ENCODE measurements around the gene HAND2. TPM values are rescaled to one million over a fixed set of nuclear protein-coding genes. Genes with fewer than 3 reads are reported as not detected.

Gene HAND2
- total RNA-seq, 2 donors from 2014 or later: 7.3 to 11.4 TPM

GRCh38 chr4:173501592-173502150, 28.4 kb downstream of the HAND2 start:
- DNase-seq (no peak), ATAC-seq (no peak)
- Histone ChIP-seq H3K36me3 (replicated peaks in 1 of 2; ENCODE audit: insufficient read depth in 1 of 2, low read depth in 2 of 2) (no peaks in the 10 kb centered on the region), H3K4me3 (no peak overlapping the region), H3K27me3 (no peaks in the 10 kb centered on the region), H3K9me3 (no peaks in the 10 kb centered on the region), H3K4me1 (peaks cover 5% of the 10 kb centered on the region), H3K27ac (no peak overlapping the region)
- TF ChIP-seq POLR2A (IDR thresholded peaks at IDR 0.05): no peak
- TF ChIP-seq, protein P1, sequence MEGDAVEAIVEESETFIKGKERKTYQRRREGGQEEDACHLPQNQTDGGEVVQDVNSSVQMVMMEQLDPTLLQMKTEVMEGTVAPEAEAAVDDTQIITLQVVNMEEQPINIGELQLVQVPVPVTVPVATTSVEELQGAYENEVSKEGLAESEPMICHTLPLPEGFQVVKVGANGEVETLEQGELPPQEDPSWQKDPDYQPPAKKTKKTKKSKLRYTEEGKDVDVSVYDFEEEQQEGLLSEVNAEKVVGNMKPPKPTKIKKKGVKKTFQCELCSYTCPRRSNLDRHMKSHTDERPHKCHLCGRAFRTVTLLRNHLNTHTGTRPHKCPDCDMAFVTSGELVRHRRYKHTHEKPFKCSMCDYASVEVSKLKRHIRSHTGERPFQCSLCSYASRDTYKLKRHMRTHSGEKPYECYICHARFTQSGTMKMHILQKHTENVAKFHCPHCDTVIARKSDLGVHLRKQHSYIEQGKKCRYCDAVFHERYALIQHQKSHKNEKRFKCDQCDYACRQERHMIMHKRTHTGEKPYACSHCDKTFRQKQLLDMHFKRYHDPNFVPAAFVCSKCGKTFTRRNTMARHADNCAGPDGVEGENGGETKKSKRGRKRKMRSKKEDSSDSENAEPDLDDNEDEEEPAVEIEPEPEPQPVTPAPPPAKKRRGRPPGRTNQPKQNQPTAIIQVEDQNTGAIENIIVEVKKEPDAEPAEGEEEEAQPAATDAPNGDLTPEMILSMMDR (IDR thresholded peaks at IDR 0.05): no peak
- WGBS, 2 donors: 44 to 64% methylated on average over 17 to 21 of the region's 21 CpGs
- intact Hi-C loops (cut with DNase I): loop anchor here (10.0 kb wide), 1 partner anchor 253 kb away; no protein-coding TSS in a partner anchor

DNA sequence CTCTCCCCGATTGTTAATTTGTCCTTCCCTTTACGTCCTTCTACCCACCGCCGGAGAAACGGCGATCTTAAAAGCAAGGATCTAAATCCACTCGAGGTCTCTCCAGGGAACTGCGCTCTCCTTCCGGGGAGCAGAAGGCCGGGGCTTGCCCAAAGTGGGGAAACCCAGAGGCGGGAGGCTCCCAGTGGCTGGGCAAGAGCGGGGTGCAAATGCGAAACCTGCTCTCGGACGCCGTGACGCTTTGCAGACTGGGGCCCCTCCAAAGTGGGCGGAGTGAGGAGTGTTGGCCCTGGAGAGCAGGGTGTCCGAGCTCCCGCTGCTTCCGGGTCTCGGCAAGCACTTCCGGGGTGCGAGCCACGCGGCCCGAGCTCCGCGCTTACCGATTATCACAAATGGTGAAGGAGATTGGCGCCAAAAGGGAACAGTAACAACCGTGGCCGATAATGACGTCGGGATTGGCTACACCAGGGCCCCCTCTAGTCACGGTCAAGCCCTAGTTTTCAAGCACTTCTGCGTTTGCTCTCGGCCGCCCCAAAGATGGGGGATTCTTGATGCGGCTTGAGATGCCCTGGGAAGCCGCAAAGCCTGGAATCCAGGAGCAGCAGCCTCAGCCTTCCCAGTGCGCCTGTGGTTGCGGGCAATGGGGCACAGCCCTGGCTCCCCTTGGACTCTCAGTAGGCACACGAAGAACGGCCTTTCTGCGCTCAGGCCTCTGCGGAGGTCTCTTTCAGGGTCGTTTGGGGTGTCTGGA, 29.0 kb downstream of the HAND2 start:
- H3K27me3 ChIP-seq: no peaks in the 10 kb centered on the region
- no peak overlapping the region for H3K4me3 ChIP-seq
- peaks cover 2% of the 10 kb centered on the region for H3K4me1 ChIP-seq
- H3K9me3 ChIP-seq: no peaks in the 10 kb centered on the region
- no peak for DNase-seq
- H3K36me3 ChIP-seq (replicated peaks in 1 of 2; ENCODE audit: insufficient read depth in 1 of 2, low read depth in 2 of 2): no peaks in the 10 kb centered on the region
- no peak for ATAC-seq
- no peak for TF ChIP-seq POLR2A (IDR thresholded peaks at IDR 0.05)
- TF ChIP-seq, protein P1 (IDR thresholded peaks at IDR 0.05): no peak
- intact Hi-C loops (cut with DNase I): loop anchor here (10.0 kb wide), 1 partner anchor 254 kb away; no protein-coding TSS in a partner anchor
- 29 to 34% methylated on average over 36 to 48 of the region's 48 CpGs for WGBS, 2 donors
- no peak overlapping the region for H3K27ac ChIP-seq

DNA sequence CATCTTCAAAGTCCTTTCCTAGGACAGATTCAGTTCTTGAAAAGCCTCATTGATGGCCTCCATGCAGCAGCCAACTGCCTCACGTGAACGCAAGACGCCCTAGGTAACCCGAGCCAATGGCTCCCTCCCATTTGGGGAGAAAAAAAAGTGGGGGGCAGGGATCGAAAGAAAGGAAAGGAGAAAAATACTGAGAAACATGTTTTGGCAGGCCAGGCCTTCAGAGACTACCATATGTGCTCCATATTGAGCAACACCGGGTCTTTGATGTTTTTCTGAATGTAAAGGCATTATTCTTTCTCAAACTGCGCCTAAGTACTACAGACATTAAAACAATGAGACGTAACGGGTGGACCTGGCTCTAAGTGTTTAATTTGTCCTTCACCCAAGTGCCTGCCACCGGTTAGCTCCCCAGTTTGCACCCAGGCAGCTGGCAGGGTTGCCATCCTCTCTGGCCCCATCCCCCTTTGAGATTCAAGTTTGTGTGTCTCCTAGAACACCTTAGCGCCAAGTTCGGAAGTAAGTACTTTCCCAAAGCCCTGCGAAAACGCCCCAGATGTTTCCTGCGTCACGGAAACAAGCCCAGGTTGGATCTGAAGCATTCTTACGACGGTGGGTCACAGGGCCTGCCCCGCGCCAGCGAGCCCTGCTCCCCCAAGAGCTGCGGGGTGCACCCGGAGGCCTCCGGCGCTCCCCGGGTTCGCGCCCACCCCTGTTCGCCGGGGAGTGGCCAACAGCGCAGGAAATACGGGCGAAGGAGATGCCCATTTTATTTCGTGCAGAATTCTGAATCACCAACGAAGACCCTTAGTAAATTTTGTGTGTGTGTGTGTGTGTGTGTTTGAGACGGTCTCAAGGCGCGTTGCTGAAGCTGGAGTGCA, 30.1 kb downstream of the HAND2 start:
- ATAC-seq: no peak
- Histone ChIP-seq H3K27me3 (no peaks in the 10 kb centered on the region), H3K36me3 (replicated peaks in 1 of 2; ENCODE audit: insufficient read depth in 1 of 2, low read depth in 2 of 2) (no peaks in the 10 kb centered on the region), H3K4me3 (no peak overlapping the region), H3K27ac (no peak overlapping the region), H3K4me1 (no peaks in the 10 kb centered on the region), H3K9me3 (no peaks in the 10 kb centered on the region)
- no peak for DNase-seq
- WGBS, 2 donors: 45 to 53% methylated on average over 38 of the region's 38 CpGs
- intact Hi-C loops (cut with DNase I): loop anchor here (10.0 kb wide), 2 partner anchors 175 to 255 kb away; no protein-coding TSS in a partner anchor
- TF ChIP-seq POLR2A (IDR thresholded peaks at IDR 0.05): no peak
- TF ChIP-seq, protein P1 (IDR thresholded peaks at IDR 0.05): no peak

DNA sequence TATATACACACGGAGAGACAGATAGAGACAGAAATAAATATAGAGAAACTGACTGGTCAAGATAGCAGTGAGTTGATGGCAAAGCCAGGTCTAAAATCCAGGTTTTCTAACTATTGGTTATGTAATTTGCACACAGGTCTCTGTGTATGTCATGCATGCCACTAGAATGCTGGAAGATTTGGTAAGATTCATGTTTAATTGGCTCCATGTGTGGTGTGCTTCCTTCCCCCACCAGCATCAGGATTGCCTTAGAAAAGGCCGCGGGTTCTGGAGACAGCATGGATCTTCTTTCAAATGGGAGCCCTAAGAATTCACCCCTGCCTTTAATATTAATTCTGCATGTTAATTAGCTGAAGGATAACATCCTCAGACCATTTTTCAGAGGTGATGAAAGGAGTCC, 31.3 kb downstream of the HAND2 start:
- 71 to 94% methylated on average over 3 of the region's 3 CpGs for WGBS, 2 donors
- no peaks in the 10 kb centered on the region for H3K36me3 ChIP-seq (replicated peaks in 1 of 2; ENCODE audit: insufficient read depth in 1 of 2, low read depth in 2 of 2)
- no peak overlapping the region for H3K4me3 ChIP-seq
- no peak overlapping the region for H3K27ac ChIP-seq
- ATAC-seq: no peak
- intact Hi-C loops (cut with DNase I): loop anchor here (10.0 kb wide), 1 partner anchor 174 kb away; no protein-coding TSS in a partner anchor
- DNase-seq: no peak
- no peaks in the 10 kb centered on the region for H3K27me3 ChIP-seq
- H3K4me1 ChIP-seq: peaks cover 8% of the 10 kb centered on the region
- TF ChIP-seq POLR2A (IDR thresholded peaks at IDR 0.05): no peak
- TF ChIP-seq, protein P1 (IDR thresholded peaks at IDR 0.05): no peak
- H3K9me3 ChIP-seq: no peaks in the 10 kb centered on the region

All from body of pancreas (tissue), 4 donors.